CD4-positive, alpha-beta T cell (primary cell): ENCODE measurements around the gene FBXL5. TPM values are rescaled to one million over a fixed set of nuclear protein-coding genes. Genes with fewer than 3 reads are reported as not detected.

Experiments
- ATAC-seq: fragments of 200-7000 bp; cut with Tn5 transposase; one replicate; pipeline ENCODE4 v1.10.0; 2022; ENCODE audit warnings: mild to moderate bottlenecking; ENCODE audit not compliant: poor library complexity
- CTCF ChIA-PET: fragments of 350-600 bp; sonication (Branson Sonifier 250); formaldehyde crosslinking; loops from one replicate; lab custom pipeline; 2021; ENCODE audit warnings: antibody characterized with exemption, inconsistent platforms; lab: Charles Lee
- POLR2A ChIA-PET: fragments of 350-600 bp; sonication (Branson Sonifier 250); formaldehyde crosslinking; loops from one replicate; lab custom pipeline; 2021; ENCODE audit warnings: antibody characterized with exemption, inconsistent platforms; lab: Charles Lee
- DNase-seq, 14 experiments: peaks; one replicate each; pipeline ENCODE4 v3.0.0-alpha.2; 2013 to 2020; ENCODE audit warnings: mixed read lengths in 2 of 14
- H3K27ac ChIP-seq, 2 donors: one replicate each; pipeline versions ENCODE4 v1.5.1 to v1.7.0; 2013; ENCODE audit warnings: low read length in 2 of 2, low read depth in 1 of 2, mild to moderate bottlenecking in 1 of 2
- H3K27me3 ChIP-seq, 2 experiments: 1 replicate in 1 of 2; 2 replicates in 1 of 2; pipeline versions ENCODE4 v1.6.1 to v1.7.0; 2013; ENCODE audit warnings: low read length in 2 of 2, control low read depth in 1 of 2, mild to moderate bottlenecking in 1 of 2, moderate library complexity in 1 of 2; ENCODE audit not compliant: insufficient read depth in 2 of 2, control insufficient read depth in 1 of 2
- H3K36me3 ChIP-seq: one replicate; pipeline ENCODE4 v1.6.1; 2013; ENCODE audit warnings: low read length, control low read depth; ENCODE audit not compliant: insufficient read depth
- H3K4me1 ChIP-seq: one replicate; pipeline ENCODE4 v1.6.1; 2013; ENCODE audit warnings: low read length, control low read depth; ENCODE audit not compliant: insufficient read depth
- H3K4me3 ChIP-seq: one replicate; pipeline ENCODE4 v1.5.1; 2013; ENCODE audit warnings: mild to moderate bottlenecking, low read length, moderate library complexity
- H3K9me3 ChIP-seq, 2 experiments: 1 replicate in 1 of 2; 2 replicates in 1 of 2; pipeline versions ENCODE4 v1.6.1 to v1.7.0; 2013; ENCODE audit warnings: low read length in 2 of 2, mild to moderate bottlenecking in 2 of 2, control low read depth in 1 of 2, moderate library complexity in 1 of 2; ENCODE audit not compliant: control insufficient read depth in 1 of 2, insufficient read depth in 1 of 2
- H3K27ac Mint-ChIP-seq: one replicate; pipeline ENCODE4 v1.8.0; 2020; ENCODE audit warnings: mixed read lengths
- H3K27me3 Mint-ChIP-seq: one replicate; pipeline ENCODE4 v1.8.0; 2021; ENCODE audit warnings: mixed read lengths
- H3K36me3 Mint-ChIP-seq: one replicate; pipeline ENCODE4 v1.8.0; 2021; ENCODE audit warnings: low read depth, mixed read lengths
- H3K4me1 Mint-ChIP-seq: one replicate; pipeline ENCODE4 v1.8.0; 2021; ENCODE audit warnings: low read depth, mixed read lengths
- H3K4me3 Mint-ChIP-seq: one replicate; pipeline ENCODE4 v1.8.0; 2020; ENCODE audit warnings: mild to moderate bottlenecking, mixed read lengths
- H3K9me3 Mint-ChIP-seq: one replicate; pipeline ENCODE4 v1.8.0; 2020; ENCODE audit warnings: mixed read lengths
- intact Hi-C, 2 experiments: fragments of 100-400 bp; cut with DNase I in 1 of 2; cut with micrococcal nuclease in 1 of 2; formaldehyde crosslinking; loops; one replicate each; pipeline versions ENCODE4 v1.15.1 to v1.9.0; 2023 to 2025; cut with DNase I, micrococcal nuclease
- total RNA-seq, 174 experiments: library from RNA in 2 of 174; stranded (reverse) in 2 of 174; gene quantifications; one replicate each; pipeline ENCODE4 v1.2.3 and lab custom pipeline; 2021 to 2026
- TF ChIP-seq, protein P1 (sequence below): fragments of 200-600 bp; IDR thresholded peaks from one replicate; pipeline ENCODE4 v1.8.0; 2022; ENCODE audit warnings: antibody characterized with exemption, mild to moderate bottlenecking

Gene FBXL5
- total RNA-seq, 2 experiments from 2014 or later: 60.1 to 62.5 TPM

DNA sequence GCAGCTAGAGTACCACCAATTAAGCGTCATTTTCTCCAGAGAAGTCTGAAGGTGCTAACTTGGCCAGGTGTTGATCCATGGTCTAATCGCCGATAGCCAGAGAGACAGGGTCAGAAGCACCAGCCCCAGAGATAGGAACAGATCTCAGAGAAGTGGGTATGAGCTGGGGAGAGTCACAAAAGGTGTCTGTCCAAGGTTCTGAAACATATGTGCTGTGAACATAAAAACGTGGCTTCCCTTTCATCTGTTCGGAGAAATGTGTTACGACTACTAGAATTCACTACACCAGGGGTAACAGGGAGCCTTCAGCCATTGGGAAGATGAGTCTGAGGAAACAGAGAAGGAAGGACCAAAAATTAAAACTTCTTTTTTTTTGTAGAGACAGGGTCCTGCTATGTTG lies 91.3 kb downstream of the FBXL5 start:
- Histone ChIP-seq H3K4me1 (no peaks in the 10 kb centered on the region), H3K9me3 (no peaks in the 10 kb centered on the region), H3K4me3 (no peak overlapping the region), H3K27ac (no peak overlapping the region), H3K36me3 (peaks cover 3% of the 10 kb centered on the region), H3K27me3 (no peaks in the 10 kb centered on the region)
- peaks cover 67% of the 10 kb centered on the region for H3K36me3 Mint-ChIP-seq
- no peaks in the 10 kb centered on the region for H3K4me1 Mint-ChIP-seq
- no peaks in the 10 kb centered on the region for H3K9me3 Mint-ChIP-seq
- DNase-seq (no peak), ATAC-seq (no peak)
- no peak overlapping the region for H3K27ac Mint-ChIP-seq
- ChIA-PET CTCF (no interaction called here), POLR2A (no interaction called here)
- H3K4me3 Mint-ChIP-seq: no peak overlapping the region
- TF ChIP-seq, protein P1, sequence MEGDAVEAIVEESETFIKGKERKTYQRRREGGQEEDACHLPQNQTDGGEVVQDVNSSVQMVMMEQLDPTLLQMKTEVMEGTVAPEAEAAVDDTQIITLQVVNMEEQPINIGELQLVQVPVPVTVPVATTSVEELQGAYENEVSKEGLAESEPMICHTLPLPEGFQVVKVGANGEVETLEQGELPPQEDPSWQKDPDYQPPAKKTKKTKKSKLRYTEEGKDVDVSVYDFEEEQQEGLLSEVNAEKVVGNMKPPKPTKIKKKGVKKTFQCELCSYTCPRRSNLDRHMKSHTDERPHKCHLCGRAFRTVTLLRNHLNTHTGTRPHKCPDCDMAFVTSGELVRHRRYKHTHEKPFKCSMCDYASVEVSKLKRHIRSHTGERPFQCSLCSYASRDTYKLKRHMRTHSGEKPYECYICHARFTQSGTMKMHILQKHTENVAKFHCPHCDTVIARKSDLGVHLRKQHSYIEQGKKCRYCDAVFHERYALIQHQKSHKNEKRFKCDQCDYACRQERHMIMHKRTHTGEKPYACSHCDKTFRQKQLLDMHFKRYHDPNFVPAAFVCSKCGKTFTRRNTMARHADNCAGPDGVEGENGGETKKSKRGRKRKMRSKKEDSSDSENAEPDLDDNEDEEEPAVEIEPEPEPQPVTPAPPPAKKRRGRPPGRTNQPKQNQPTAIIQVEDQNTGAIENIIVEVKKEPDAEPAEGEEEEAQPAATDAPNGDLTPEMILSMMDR: no peak
- no peaks in the 10 kb centered on the region for H3K27me3 Mint-ChIP-seq
- intact Hi-C loops: no loop called here

DNA sequence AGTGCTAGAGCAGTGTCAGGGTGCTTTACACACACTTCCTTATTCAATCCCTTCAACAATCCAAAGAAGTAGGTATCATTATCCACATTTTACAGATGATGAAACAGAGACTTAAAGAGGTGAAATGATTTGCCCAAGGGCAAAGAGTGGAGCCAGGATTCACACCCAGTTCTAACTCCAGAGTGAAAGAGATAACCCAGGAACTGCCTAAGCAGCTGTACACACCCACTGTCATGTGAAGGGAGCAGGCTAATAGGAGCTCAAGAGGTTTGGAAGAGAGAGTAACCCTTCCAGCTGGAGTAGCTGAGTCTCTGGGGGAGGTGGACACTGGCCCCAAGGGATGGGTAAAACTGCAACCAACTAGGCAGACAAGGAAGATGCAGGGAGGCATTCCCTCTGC lies 92.5 kb downstream of the FBXL5 start:
- no peak overlapping the region for H3K4me3 ChIP-seq
- TF ChIP-seq, protein P1: no peak
- H3K4me1 Mint-ChIP-seq: no peaks in the 10 kb centered on the region
- no peak overlapping the region for H3K27ac ChIP-seq
- H3K9me3 ChIP-seq: no peaks in the 10 kb centered on the region
- POLR2A ChIA-PET: no interaction called here
- H3K27me3 Mint-ChIP-seq: no peaks in the 10 kb centered on the region
- no peaks in the 10 kb centered on the region for H3K4me1 ChIP-seq
- intact Hi-C loops: no loop called here
- H3K36me3 Mint-ChIP-seq: peaks cover 55% of the 10 kb centered on the region
- no peaks in the 10 kb centered on the region for H3K9me3 Mint-ChIP-seq
- H3K27me3 ChIP-seq: no peaks in the 10 kb centered on the region
- H3K4me3 Mint-ChIP-seq: no peak overlapping the region
- peaks cover 3% of the 10 kb centered on the region for H3K36me3 ChIP-seq
- DNase-seq (no peak), ATAC-seq (no peak)
- CTCF ChIA-PET: no interaction called here
- no peak overlapping the region for H3K27ac Mint-ChIP-seq

DNA sequence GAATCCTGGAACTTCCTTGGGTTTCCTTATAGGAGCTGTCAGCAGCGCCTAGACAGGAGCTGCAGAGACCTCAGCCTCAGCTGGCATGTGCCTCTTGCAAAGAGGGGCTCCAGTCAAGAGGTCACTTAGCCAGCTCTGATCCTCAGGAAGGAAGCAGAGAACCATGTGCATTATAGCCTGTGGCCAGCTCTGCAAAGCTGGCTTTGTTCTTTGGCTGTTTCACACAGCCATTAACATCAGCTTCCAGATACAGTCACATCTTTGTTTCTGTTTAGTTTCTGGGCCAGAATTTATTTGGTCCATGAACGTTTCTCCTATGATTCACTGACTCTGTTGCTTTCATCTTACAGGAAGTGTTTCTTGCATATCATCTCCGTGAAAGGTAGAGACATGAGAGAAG lies 93.0 kb downstream of the FBXL5 start:
- no peak overlapping the region for H3K27ac Mint-ChIP-seq
- no peak for DNase-seq
- ChIA-PET CTCF (no interaction called here), POLR2A (no interaction called here)
- peaks cover 50% of the 10 kb centered on the region for H3K36me3 Mint-ChIP-seq
- H3K4me1 Mint-ChIP-seq: no peaks in the 10 kb centered on the region
- TF ChIP-seq, protein P1: no peak
- peaks cover 3% of the 10 kb centered on the region for H3K36me3 ChIP-seq
- no peaks in the 10 kb centered on the region for H3K9me3 Mint-ChIP-seq
- intact Hi-C loops: no loop called here
- no peaks in the 10 kb centered on the region for H3K4me1 ChIP-seq
- no peak for ATAC-seq
- H3K27me3 Mint-ChIP-seq: no peaks in the 10 kb centered on the region
- no peaks in the 10 kb centered on the region for H3K27me3 ChIP-seq
- no peak overlapping the region for H3K4me3 ChIP-seq
- no peaks in the 10 kb centered on the region for H3K9me3 ChIP-seq
- H3K27ac ChIP-seq: no peak overlapping the region
- H3K4me3 Mint-ChIP-seq: no peak overlapping the region
